Esophagus (tissue), 2 donors: ENCODE results near the gene WDTC1. TPM values are rescaled to one million over a fixed set of nuclear protein-coding genes. Genes with fewer than 3 reads are reported as not detected.

Experiments
- H3K27ac ChIP-seq, 2 donors: one replicate each; pipeline ENCODE4 v1.5.1; 2013; ENCODE audit warnings: low read depth in 2 of 2, mild to moderate bottlenecking in 2 of 2, inconsistent platforms in 1 of 2, low read length in 1 of 2, moderate library complexity in 1 of 2
- H3K27me3 ChIP-seq, 2 donors: one replicate each; pipeline ENCODE4 v1.6.1; 2013; ENCODE audit warnings: low read length in 2 of 2, control low read depth in 1 of 2, mild to moderate bottlenecking in 1 of 2; ENCODE audit not compliant: insufficient read depth in 2 of 2, control insufficient read depth in 1 of 2
- H3K36me3 ChIP-seq, 2 donors: one replicate each; pipeline ENCODE4 v1.6.1; 2013; ENCODE audit warnings: low read length in 1 of 2; ENCODE audit not compliant: control insufficient read depth in 2 of 2, insufficient read depth in 2 of 2
- H3K4me1 ChIP-seq, 2 donors: one replicate each; pipeline ENCODE4 v1.6.1; 2013; ENCODE audit warnings: low read length in 1 of 2; ENCODE audit not compliant: control insufficient read depth in 2 of 2, insufficient read depth in 2 of 2
- H3K4me3 ChIP-seq, 2 donors: one replicate each; pipeline ENCODE4 v1.5.1; 2013; ENCODE audit warnings: low read length in 2 of 2, mild to moderate bottlenecking in 2 of 2, low read depth in 1 of 2, moderate library complexity in 1 of 2
- H3K9me3 ChIP-seq, 2 donors: one replicate each; pipeline ENCODE4 v1.6.1; 2013; ENCODE audit warnings: mild to moderate bottlenecking in 2 of 2, low read depth in 1 of 2, low read length in 1 of 2, moderate library complexity in 1 of 2; ENCODE audit not compliant: control insufficient read depth in 2 of 2, insufficient read depth in 1 of 2
- WGBS, 2 donors: extraction: QIAGEN DNeasy Blood & Tissue Kit; methylation state at CpG; one replicate each; pipeline ENCODE4 v1.1.7; 2013; 5-methylcytosine and 5-hydroxymethylcytosine counted together
- polyA plus RNA-seq, 2 donors: library from polyadenylated mRNA; stranded (reverse); fragments of 200-250 nt; gene quantifications; one replicate each; pipeline ENCODE4 v1.2.3, GENCODE V29; 2013
- donor health status: healthy with polysubstance abuse.
- donor health status: Bipolar disorder and iron deficiency.

Gene WDTC1
- polyA plus RNA-seq, 2 donors = 9.8 to 10.0 TPM

DNA sequence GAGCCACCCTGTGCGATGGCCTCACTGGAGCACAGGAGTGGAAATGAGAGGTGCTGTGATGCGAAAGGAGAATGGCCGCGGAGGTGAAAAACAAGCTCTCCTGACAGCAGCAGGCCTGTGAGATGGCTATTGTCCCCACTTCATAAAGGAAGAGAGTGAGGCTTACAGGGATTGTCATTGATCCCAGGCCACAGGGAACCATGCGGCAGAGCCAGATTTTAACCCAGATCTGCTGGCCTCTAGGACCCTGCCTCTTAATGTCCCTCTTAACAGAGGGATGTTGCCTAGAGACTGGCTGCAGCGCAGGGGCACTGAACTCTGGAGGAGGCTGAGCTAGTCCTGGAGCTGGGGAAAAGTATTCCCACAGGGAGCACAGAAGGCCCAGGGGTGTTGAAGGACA lies 104.3 kb downstream of the WDTC1 start:
- H3K4me1 ChIP-seq = peaks cover 0 to 8% of the 10 kb centered on the region in 2 donors
- no peaks in the 10 kb centered on the region for H3K27me3 ChIP-seq
- peaks cover 17 to 32% of the 10 kb centered on the region in 2 donors for H3K36me3 ChIP-seq
- no peaks in the 10 kb centered on the region for H3K9me3 ChIP-seq
- H3K27ac ChIP-seq = peak overlapping the region in 1 of 2 donors; percentile 24
- WGBS, 2 donors = 91 to 94% methylated on average over 6 of the region's 6 CpGs
- H3K4me3 ChIP-seq = no peak overlapping the region

DNA sequence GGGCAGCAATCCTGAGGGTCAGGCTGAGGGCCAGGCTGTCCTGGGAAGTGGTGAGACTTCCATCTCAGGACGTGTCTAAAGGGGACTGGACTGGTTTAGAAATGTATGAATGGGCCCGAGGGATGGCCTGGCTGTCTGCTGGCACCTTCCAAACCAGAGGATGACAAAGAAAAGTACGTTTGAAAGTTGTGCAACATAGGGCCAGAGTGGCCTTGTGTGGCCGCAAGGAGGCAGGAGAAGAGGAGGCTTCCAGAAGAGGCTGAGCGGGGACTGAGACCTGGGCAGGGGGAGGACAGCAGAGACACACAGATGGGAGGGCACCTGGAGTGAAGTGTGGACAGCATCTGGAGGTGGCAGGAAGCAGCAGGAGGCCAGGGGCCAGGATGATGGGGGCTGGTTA lies 104.8 kb downstream of the WDTC1 start:
- peaks cover 13 to 27% of the 10 kb centered on the region in 2 donors for H3K36me3 ChIP-seq
- H3K27me3 ChIP-seq = no peaks in the 10 kb centered on the region
- WGBS, 2 donors = 64 to 68% methylated on average over 5 of the region's 5 CpGs
- H3K9me3 ChIP-seq = no peaks in the 10 kb centered on the region
- H3K27ac ChIP-seq = peak overlapping the region in 1 of 2 donors; percentile 24
- peaks cover 0 to 8% of the 10 kb centered on the region in 2 donors for H3K4me1 ChIP-seq
- no peak overlapping the region for H3K4me3 ChIP-seq

DNA sequence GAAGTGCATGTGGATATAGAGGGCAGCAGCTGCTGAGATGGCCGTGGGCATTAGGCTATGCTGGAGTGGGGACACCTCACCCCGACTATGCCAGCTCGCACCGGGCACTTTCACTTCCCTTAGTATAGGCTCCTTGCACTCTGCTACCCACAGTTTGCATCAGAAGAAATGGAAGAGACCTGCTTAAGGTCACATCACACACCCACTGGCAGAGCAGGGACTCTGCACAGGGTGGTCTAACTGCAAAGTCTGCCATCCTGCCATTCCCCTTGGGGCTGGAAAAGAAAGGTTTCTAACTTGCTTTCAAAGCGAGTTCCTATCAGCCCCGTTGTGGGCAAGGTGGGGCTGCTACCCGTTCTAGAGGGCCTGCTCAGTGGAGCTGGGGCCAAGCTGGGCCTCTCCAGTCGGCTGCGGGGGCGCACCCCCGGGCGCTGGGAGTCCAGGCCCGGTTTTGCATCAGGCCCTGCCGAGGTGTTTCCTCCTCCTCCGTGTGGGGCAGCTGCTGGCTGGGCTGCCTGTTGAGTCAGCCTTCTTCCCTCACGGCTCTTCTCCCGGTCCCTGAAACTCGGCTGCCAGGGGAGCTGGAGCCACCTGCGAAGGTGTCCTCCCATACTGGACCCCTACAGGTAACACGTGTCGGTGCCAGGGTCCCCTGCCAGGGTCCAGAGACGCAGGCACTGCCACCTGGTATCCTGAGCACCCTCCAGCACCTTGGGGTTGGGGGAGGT lies 107.3 kb downstream of the WDTC1 start, which contains the start of gene SYTL1:
SYTL1 (plus strand) TSS at position 498 of the 728 bp plus-strand sequence. CDS start 3,313 bp downstream, outside the sequence.
- WGBS, 2 donors = 16 to 20% methylated on average over 21 to 22 of the region's 22 CpGs
- H3K9me3 ChIP-seq = no peaks in the 10 kb centered on the region
- peak within 1 kb of the TSS; percentile 84 to 88 for H3K4me3 ChIP-seq
- H3K36me3 ChIP-seq = peaks cover 0 to 13% of the 10 kb centered on the region in 2 donors
- peak within 1 kb of the TSS; percentile 98 to 99 for H3K27ac ChIP-seq
- peaks cover 0 to 13% of the 10 kb centered on the region in 2 donors for H3K4me1 ChIP-seq
- H3K27me3 ChIP-seq = no peaks in the 10 kb centered on the region

DNA sequence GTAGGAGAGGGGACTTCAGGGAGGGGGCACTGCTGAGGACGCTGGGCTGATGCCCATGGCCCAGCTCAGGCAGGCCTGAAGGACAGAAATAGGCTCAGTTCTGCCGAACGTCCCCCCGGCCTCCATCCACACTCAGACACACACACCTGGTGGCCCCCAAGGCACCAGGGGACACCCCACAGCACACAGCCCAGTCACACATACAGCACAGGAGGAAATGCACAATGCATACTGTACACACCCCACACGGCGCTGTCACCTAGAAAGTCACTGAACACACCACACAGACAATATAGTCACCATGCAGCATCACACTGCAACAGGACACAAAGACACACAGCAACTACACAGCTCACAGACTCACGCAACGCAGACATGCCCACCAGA lies 108.0 kb downstream of the WDTC1 start:
- no peaks in the 10 kb centered on the region for H3K9me3 ChIP-seq
- WGBS, 2 donors = 32 to 36% methylated on average over 8 of the region's 8 CpGs
- H3K36me3 ChIP-seq = peaks cover 0 to 15% of the 10 kb centered on the region in 2 donors
- peaks cover 0 to 16% of the 10 kb centered on the region in 2 donors for H3K4me1 ChIP-seq
- peak overlapping the region; percentile 98 to 99 for H3K27ac ChIP-seq
- H3K27me3 ChIP-seq = no peaks in the 10 kb centered on the region
- H3K4me3 ChIP-seq = peak overlapping the region; percentile 84 to 88

DNA sequence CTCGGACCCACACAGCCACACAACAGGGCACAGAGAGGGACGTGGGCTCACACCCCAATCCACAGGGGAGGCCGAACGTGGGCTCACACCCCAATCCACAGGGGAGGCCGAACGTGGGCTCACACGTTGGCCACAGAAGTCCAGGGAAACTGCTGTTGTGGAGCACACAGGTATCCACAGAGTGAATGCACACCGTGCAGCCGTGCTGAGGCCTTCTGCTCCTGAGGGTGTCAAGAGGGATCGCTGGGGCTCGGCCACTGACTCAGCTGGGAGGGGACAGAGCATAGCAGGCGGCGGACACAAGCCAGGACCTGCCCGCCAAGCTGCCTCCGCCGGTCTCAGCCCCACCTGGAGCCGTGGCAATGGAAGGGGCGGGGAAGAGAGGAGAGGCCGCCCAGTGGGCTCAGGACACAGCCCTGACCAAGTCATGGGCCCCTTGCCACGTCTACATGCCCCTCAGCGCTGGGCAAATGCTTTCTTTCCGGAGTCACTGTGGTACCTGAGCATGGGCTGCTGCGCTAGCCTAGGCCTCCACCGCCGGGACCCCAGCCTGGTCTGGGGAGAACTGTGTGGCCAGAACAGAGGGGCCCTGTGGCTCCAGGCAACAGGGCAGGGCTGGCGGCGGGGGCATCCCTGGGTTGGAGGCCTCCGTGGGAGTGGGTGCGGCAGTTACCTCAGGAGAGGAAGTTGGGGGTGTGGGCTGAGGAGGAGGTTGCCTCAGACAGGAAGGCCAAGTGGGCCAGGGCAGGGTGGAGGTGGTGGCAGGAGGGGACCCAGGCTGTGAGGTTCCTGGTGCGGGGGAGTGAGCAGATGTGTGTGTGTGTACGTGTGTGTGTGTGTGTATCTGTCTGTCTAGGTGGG lies 108.6 kb downstream of the WDTC1 start:
- Histone ChIP-seq H3K4me1 (peaks cover 0 to 17% of the 10 kb centered on the region in 2 donors), H3K9me3 (no peaks in the 10 kb centered on the region), H3K27ac (peak overlapping the region; percentile 98 to 99), H3K27me3 (no peaks in the 10 kb centered on the region), H3K36me3 (peaks cover 0 to 18% of the 10 kb centered on the region in 2 donors), H3K4me3 (peak overlapping the region; percentile 84 to 88)
- WGBS, 2 donors = 29 to 30% methylated on average over 26 to 31 of the region's 31 CpGs

DNA sequence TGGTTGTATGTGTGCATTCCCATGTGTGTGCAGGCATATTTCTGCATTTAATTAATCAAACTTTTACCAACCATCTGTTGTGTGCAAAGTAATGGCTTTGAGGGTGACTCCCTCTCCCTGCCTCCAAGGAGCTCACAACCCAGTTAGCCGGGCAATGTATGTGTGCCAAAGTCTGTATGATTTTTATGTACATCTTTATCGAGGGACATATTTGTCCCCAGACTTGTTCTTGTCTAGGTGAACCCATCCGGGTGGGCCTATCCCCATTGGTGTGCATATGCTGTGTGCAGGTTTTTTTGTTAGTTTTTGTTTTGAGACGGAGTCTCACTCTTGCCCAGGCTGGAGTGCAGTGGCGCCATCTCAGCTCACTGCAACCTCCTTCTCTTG lies 109.2 kb downstream of the WDTC1 start:
- Histone ChIP-seq H3K4me1 (peaks cover 0 to 17% of the 10 kb centered on the region in 2 donors), H3K9me3 (no peaks in the 10 kb centered on the region), H3K36me3 (peaks cover 0 to 16% of the 10 kb centered on the region in 2 donors), H3K27me3 (no peaks in the 10 kb centered on the region), H3K27ac (peak overlapping the region; percentile 98 to 99), H3K4me3 (peak overlapping the region; percentile 84 to 88)
- 37 to 42% methylated on average over 5 of the region's 5 CpGs for WGBS, 2 donors

DNA sequence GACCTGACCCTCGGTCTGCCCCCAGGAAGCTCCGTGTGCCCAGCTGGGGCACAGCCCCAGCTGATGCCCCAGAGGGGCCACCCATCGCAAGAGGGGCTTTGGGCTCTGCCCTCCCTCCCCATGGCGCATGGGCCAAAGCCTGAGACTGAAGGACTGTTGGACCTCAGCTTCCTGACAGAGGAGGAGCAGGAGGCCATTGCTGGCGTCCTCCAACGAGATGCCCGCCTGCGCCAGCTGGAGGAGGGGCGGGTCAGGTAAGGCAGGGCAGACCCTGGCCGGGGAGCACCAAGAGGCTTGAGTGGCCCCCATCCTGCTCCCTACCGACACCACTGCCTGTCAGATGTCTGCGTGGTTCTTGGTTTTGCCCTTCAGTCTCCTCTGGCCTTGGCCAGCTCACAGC lies 110.8 kb downstream of the WDTC1 start:
- H3K27me3 ChIP-seq = no peaks in the 10 kb centered on the region
- peaks cover 0 to 22% of the 10 kb centered on the region in 2 donors for H3K36me3 ChIP-seq
- peak overlapping the region in 1 of 2 donors; percentile 7 for H3K4me3 ChIP-seq
- H3K9me3 ChIP-seq = no peaks in the 10 kb centered on the region
- peak overlapping the region in 1 of 2 donors; percentile 59 for H3K27ac ChIP-seq
- H3K4me1 ChIP-seq = peaks cover 0 to 32% of the 10 kb centered on the region in 2 donors
- 70 to 76% methylated on average over 10 to 12 of the region's 12 CpGs for WGBS, 2 donors

DNA sequence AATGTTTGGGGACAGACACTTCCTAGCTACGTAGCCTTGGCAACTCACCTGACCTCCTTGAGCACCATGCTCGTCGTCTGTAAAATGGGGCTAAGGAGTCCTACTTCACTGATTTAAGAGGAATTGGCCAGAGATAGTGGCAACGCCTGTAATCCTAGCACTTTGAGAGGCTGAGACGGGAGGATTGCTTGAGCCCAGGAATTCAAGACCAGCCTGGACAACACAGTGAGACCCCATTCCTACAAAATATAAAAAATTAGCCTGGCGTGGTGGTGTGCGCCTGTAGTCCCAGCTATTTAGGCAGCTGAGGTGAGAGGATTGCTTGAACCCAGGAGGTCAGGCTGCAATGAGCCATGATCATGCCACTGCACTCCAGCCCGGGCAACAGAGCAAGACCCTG lies 111.9 kb downstream of the WDTC1 start:
- H3K9me3 ChIP-seq = no peaks in the 10 kb centered on the region
- no peaks in the 10 kb centered on the region for H3K27me3 ChIP-seq
- H3K4me1 ChIP-seq = peaks cover 0 to 39% of the 10 kb centered on the region in 2 donors
- H3K27ac ChIP-seq = no peak overlapping the region
- H3K36me3 ChIP-seq = peaks cover 0 to 30% of the 10 kb centered on the region in 2 donors
- WGBS, 2 donors = 90 to 92% methylated on average over 8 of the region's 8 CpGs
- no peak overlapping the region for H3K4me3 ChIP-seq

DNA sequence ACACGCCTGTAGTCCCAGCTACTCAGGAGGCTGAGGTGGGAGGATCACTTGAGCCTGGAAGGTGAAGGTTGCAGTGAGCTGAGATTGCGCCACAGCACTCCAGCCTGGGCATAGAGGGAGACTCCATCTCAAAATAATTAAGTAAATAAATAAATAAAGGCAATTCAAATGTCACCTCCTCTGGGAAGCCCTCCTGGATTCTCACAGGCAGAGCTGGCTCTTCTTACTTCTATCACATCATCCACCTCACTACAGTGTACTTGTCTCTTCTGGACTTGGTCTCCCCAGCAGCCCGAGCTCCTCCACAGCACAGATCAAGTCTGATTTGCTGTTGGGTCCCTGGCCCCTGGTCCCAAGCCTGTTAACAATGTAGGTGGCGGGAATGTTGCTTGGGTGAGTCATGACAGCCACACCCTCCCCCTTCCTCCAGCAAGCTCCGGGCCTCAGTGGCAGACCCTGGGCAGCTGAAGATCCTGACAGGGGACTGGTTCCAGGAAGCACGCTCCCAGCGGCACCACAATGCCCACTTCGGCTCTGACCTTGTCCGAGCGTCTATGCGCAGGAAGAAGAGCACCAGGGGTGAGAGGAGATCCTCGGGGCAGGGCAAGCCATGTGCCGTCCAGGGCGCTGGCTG lies 112.7 kb downstream of the WDTC1 start:
- Histone ChIP-seq H3K27me3 (no peaks in the 10 kb centered on the region), H3K36me3 (peaks cover 0 to 30% of the 10 kb centered on the region in 2 donors), H3K27ac (peak overlapping the region; percentile 1 to 79), H3K4me1 (peaks cover 0 to 34% of the 10 kb centered on the region in 2 donors), H3K9me3 (no peaks in the 10 kb centered on the region), H3K4me3 (no peak overlapping the region)
- WGBS, 2 donors = 65 to 76% methylated on average over 13 to 14 of the region's 14 CpGs
